HL-60 (cell line): ENCODE results near the gene CDC42EP4.

Experiments
- DNase-seq, 2 experiments: peaks; one replicate each; pipeline ENCODE4 v3.0.0-alpha.2; 2010 to 2020; ENCODE audit warnings: low read depth in 1 of 2, low spot score in 1 of 2
- H3K27ac ChIP-seq: fragments of 250-450 bp; sonication (Bioruptor Pico); replicated peaks from 2 replicates; pipeline ENCODE4 v1.5.1; 2020; ENCODE audit warnings: mild to moderate bottlenecking, moderate library complexity
- H3K27me3 ChIP-seq: fragments of 250-450 bp; sonication (Bioruptor Pico); 2 replicates; pipeline ENCODE4 v1.5.1; 2021; ENCODE audit warnings: mild to moderate bottlenecking, moderate library complexity; ENCODE audit not compliant: insufficient read depth, poor library complexity, severe bottlenecking
- H3K4me3 ChIP-seq: replicated peaks from 2 replicates; pipeline ENCODE4 v1.5.1; 2011; ENCODE audit warnings: mild to moderate bottlenecking, control low read depth, low read length; ENCODE audit not compliant: insufficient read depth
- GABPA ChIP-seq: IDR thresholded peaks from 2 replicates; pipeline ENCODE4 v1.6.1; 2012; ENCODE audit warnings: low read depth
- POLR2AphosphoS5 ChIP-seq: IDR thresholded peaks from 2 replicates; pipeline ENCODE4 v1.6.1; 2012; ENCODE audit warnings: low read depth
- SPI1 ChIP-seq: IDR thresholded peaks from 2 replicates; pipeline ENCODE4 v1.6.1; 2012; ENCODE audit warnings: low read depth, mild to moderate bottlenecking, borderline replicate concordance
- TF ChIP-seq, protein P1 (sequence below): IDR thresholded peaks from one replicate; pipeline ENCODE4 v1.5.1; 2011; ENCODE audit warnings: low read length, control low read depth, inconsistent platforms; ENCODE audit not compliant: insufficient read depth
- TF ChIP-seq, protein P2 (sequence below): IDR thresholded peaks from 2 replicates; pipeline ENCODE4 v1.6.1; 2012; ENCODE audit warnings: low read depth; ENCODE audit not compliant: insufficient replicate concordance

The CDC42EP4 gene

DNA sequence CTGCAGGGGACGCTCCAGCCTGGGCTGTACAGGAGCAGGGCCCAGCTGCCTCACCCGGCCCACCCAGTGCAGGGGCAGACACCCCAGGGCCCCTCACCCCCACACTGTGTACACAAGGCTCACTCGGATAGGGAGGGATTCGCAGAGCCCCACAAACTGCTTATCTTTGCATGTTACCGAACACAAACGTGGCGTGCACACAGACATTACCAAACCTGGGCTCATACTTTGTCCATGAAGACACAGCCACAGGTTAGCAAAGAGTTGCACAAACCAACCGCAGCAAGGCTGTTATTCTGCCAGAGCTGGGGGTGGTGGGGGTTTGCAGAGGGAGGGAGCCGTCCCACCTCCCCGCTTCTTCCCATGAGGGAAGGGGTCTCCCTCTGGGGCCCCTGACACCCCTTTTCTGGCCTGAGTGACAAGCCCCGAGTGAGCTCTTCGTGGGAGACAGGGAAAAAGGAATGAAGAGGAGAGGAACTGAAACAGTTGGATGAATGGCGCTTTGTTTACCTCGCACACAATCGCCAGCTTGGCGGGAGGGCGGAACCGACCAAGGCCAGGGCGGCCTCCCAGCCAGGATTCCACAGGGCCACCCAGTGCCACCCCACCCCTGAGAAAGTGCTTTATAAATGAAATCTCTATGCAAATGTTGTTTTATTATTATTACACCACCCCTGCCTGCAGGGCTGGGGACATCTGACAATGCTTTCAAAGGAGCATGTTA, 49.7 kb downstream of the CDC42EP4 start:
- Histone ChIP-seq H3K27ac (peak overlapping the region; percentile 97), H3K27me3 (no peaks in the 10 kb centered on the region), H3K4me3 (no peak overlapping the region)
- peak; percentile 57 to 97 for DNase-seq
- TF ChIP-seq, protein P1, sequence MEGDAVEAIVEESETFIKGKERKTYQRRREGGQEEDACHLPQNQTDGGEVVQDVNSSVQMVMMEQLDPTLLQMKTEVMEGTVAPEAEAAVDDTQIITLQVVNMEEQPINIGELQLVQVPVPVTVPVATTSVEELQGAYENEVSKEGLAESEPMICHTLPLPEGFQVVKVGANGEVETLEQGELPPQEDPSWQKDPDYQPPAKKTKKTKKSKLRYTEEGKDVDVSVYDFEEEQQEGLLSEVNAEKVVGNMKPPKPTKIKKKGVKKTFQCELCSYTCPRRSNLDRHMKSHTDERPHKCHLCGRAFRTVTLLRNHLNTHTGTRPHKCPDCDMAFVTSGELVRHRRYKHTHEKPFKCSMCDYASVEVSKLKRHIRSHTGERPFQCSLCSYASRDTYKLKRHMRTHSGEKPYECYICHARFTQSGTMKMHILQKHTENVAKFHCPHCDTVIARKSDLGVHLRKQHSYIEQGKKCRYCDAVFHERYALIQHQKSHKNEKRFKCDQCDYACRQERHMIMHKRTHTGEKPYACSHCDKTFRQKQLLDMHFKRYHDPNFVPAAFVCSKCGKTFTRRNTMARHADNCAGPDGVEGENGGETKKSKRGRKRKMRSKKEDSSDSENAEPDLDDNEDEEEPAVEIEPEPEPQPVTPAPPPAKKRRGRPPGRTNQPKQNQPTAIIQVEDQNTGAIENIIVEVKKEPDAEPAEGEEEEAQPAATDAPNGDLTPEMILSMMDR = no peak
- peak; percentile 86 for TF ChIP-seq POLR2AphosphoS5
- TF ChIP-seq GABPA = no peak; the same call in 1 of the 2 replicates
- peak; percentile 38; the same call in 1 of the 2 replicates for TF ChIP-seq SPI1
- TF ChIP-seq, protein P2, sequence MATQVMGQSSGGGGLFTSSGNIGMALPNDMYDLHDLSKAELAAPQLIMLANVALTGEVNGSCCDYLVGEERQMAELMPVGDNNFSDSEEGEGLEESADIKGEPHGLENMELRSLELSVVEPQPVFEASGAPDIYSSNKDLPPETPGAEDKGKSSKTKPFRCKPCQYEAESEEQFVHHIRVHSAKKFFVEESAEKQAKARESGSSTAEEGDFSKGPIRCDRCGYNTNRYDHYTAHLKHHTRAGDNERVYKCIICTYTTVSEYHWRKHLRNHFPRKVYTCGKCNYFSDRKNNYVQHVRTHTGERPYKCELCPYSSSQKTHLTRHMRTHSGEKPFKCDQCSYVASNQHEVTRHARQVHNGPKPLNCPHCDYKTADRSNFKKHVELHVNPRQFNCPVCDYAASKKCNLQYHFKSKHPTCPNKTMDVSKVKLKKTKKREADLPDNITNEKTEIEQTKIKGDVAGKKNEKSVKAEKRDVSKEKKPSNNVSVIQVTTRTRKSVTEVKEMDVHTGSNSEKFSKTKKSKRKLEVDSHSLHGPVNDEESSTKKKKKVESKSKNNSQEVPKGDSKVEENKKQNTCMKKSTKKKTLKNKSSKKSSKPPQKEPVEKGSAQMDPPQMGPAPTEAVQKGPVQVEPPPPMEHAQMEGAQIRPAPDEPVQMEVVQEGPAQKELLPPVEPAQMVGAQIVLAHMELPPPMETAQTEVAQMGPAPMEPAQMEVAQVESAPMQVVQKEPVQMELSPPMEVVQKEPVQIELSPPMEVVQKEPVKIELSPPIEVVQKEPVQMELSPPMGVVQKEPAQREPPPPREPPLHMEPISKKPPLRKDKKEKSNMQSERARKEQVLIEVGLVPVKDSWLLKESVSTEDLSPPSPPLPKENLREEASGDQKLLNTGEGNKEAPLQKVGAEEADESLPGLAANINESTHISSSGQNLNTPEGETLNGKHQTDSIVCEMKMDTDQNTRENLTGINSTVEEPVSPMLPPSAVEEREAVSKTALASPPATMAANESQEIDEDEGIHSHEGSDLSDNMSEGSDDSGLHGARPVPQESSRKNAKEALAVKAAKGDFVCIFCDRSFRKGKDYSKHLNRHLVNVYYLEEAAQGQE = peak; percentile 50

DNA sequence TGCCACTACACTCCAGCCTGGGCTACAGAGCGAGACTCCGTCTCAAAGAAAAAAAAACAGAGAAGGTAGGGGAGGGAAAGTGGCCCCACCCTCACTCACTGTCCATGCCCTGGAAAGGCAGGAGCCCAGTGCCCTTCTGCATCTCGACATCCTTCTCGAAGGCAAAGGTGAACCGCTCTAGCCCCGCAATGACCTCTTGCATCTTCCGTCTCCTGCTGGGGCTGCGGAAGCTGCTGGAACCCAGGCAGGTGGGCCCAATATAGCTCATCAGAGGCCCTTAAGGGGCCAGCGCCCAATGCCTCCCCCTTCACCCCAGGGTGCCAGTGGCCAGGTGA, 50.2 kb downstream of the CDC42EP4 start, which contains the start of gene CPSF4L:
Gene CPSF4L (minus strand): TSS at position 264 of the 335 bp plus-strand sequence. CDS start 62 bp downstream, at position 202.
- peak; percentile 43 to 80 for DNase-seq
- Histone ChIP-seq H3K27me3 (no peaks in the 10 kb centered on the region), H3K4me3 (no peak within 1 kb of the TSS), H3K27ac (peak within 1 kb of the TSS; percentile 97)
- TF ChIP-seq POLR2AphosphoS5 = no peak
- no peak for TF ChIP-seq SPI1
- TF ChIP-seq, protein P2 = no peak
- TF ChIP-seq, protein P1 = no peak
- TF ChIP-seq GABPA = no peak

DNA sequence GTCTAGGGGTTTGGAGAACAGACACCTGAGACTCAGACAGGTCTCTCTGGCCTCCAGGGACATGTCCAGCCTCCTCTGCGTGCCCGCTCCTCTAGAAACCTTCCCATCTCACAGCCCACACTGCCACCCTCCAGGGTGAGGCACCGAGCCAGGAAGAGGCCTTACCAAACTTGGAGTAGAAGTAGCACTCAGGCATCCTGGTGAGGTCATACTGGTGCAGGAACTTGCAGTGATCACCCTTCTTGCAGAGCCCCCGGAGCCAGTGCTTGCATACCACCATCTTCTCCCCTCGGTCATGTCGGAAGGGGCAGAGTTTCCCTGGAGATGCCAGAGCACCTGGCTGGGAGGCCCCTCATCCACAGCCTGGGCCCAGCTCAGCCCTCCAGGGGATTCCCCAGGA, 54.3 kb downstream of the CDC42EP4 start:
- H3K4me3 ChIP-seq = no peak overlapping the region
- TF ChIP-seq, protein P1 = no peak
- TF ChIP-seq, protein P2 = no peak
- TF ChIP-seq SPI1 (no peak), GABPA (no peak), POLR2AphosphoS5 (no peak)
- DNase-seq = no peak
- no peak overlapping the region for H3K27ac ChIP-seq
- no peaks in the 10 kb centered on the region for H3K27me3 ChIP-seq
